CD4-positive, alpha-beta T cell (primary cell): ENCODE data around the gene HS6ST3. TPM values are rescaled to one million over a fixed set of nuclear protein-coding genes. Genes with fewer than 3 reads are reported as not detected.

ENCODE experiments used
- ATAC-seq: fragments of 200-7000 bp; cut with Tn5 transposase; one replicate; pipeline ENCODE4 v1.10.0; 2022; ENCODE audit warnings: mild to moderate bottlenecking; ENCODE audit not compliant: poor library complexity
- CTCF ChIA-PET: fragments of 350-600 bp; sonication (Branson Sonifier 250); formaldehyde crosslinking; loops from one replicate; lab custom pipeline; 2021; ENCODE audit warnings: antibody characterized with exemption, inconsistent platforms; lab: Charles Lee
- POLR2A ChIA-PET: fragments of 350-600 bp; sonication (Branson Sonifier 250); formaldehyde crosslinking; loops from one replicate; lab custom pipeline; 2021; ENCODE audit warnings: antibody characterized with exemption, inconsistent platforms; lab: Charles Lee
- DNase-seq, 14 experiments: peaks; one replicate each; pipeline ENCODE4 v3.0.0-alpha.2; 2013 to 2020; ENCODE audit warnings: mixed read lengths in 2 of 14
- H3K27ac ChIP-seq, 2 donors: one replicate each; pipeline versions ENCODE4 v1.5.1 to v1.7.0; 2013; ENCODE audit warnings: low read length in 2 of 2, low read depth in 1 of 2, mild to moderate bottlenecking in 1 of 2
- H3K27me3 ChIP-seq, 2 experiments: 1 replicate in 1 of 2; 2 replicates in 1 of 2; pipeline versions ENCODE4 v1.6.1 to v1.7.0; 2013; ENCODE audit warnings: low read length in 2 of 2, control low read depth in 1 of 2, mild to moderate bottlenecking in 1 of 2, moderate library complexity in 1 of 2; ENCODE audit not compliant: insufficient read depth in 2 of 2, control insufficient read depth in 1 of 2
- H3K36me3 ChIP-seq: one replicate; pipeline ENCODE4 v1.6.1; 2013; ENCODE audit warnings: low read length, control low read depth; ENCODE audit not compliant: insufficient read depth
- H3K4me1 ChIP-seq: one replicate; pipeline ENCODE4 v1.6.1; 2013; ENCODE audit warnings: low read length, control low read depth; ENCODE audit not compliant: insufficient read depth
- H3K4me3 ChIP-seq: one replicate; pipeline ENCODE4 v1.5.1; 2013; ENCODE audit warnings: mild to moderate bottlenecking, low read length, moderate library complexity
- H3K9me3 ChIP-seq, 2 experiments: 1 replicate in 1 of 2; 2 replicates in 1 of 2; pipeline versions ENCODE4 v1.6.1 to v1.7.0; 2013; ENCODE audit warnings: low read length in 2 of 2, mild to moderate bottlenecking in 2 of 2, control low read depth in 1 of 2, moderate library complexity in 1 of 2; ENCODE audit not compliant: control insufficient read depth in 1 of 2, insufficient read depth in 1 of 2
- H3K27ac Mint-ChIP-seq: one replicate; pipeline ENCODE4 v1.8.0; 2020; ENCODE audit warnings: mixed read lengths
- H3K27me3 Mint-ChIP-seq: one replicate; pipeline ENCODE4 v1.8.0; 2021; ENCODE audit warnings: mixed read lengths
- H3K36me3 Mint-ChIP-seq: one replicate; pipeline ENCODE4 v1.8.0; 2021; ENCODE audit warnings: low read depth, mixed read lengths
- H3K4me1 Mint-ChIP-seq: one replicate; pipeline ENCODE4 v1.8.0; 2021; ENCODE audit warnings: low read depth, mixed read lengths
- H3K4me3 Mint-ChIP-seq: one replicate; pipeline ENCODE4 v1.8.0; 2020; ENCODE audit warnings: mild to moderate bottlenecking, mixed read lengths
- H3K9me3 Mint-ChIP-seq: one replicate; pipeline ENCODE4 v1.8.0; 2020; ENCODE audit warnings: mixed read lengths
- CTCF ChIP-seq: fragments of 200-600 bp; IDR thresholded peaks from one replicate; pipeline ENCODE4 v1.8.0; 2022; ENCODE audit warnings: antibody characterized with exemption, mild to moderate bottlenecking
- intact Hi-C, 2 experiments: fragments of 100-400 bp; cut with DNase I in 1 of 2; cut with micrococcal nuclease in 1 of 2; formaldehyde crosslinking; loops; one replicate each; pipeline versions ENCODE4 v1.15.1 to v1.9.0; 2023 to 2025; cut with DNase I, micrococcal nuclease
- total RNA-seq, 174 experiments: library from RNA in 2 of 174; stranded (reverse) in 2 of 174; gene quantifications; one replicate each; pipeline ENCODE4 v1.2.3 and lab custom pipeline; 2021 to 2026

The HS6ST3 gene
- total RNA-seq, 2 experiments from 2014 or later: not detected

GRCh38 chr13:96835546-96835945 lies 745.6 kb downstream of the HS6ST3 start:
- Histone ChIP-seq H3K9me3 (peaks cover 0 to 6% of the 10 kb centered on the region in 2 experiments), H3K36me3 (no peaks in the 10 kb centered on the region), H3K4me1 (no peaks in the 10 kb centered on the region), H3K4me3 (no peak overlapping the region), H3K27me3 (no peaks in the 10 kb centered on the region), H3K27ac (no peak overlapping the region)
- Mint-ChIP-seq H3K9me3 (peaks cover 6% of the 10 kb centered on the region), H3K27ac (no peak overlapping the region), H3K36me3 (no peaks in the 10 kb centered on the region), H3K4me3 (no peak overlapping the region), H3K27me3 (no peaks in the 10 kb centered on the region), H3K4me1 (no peaks in the 10 kb centered on the region)
- ChIA-PET CTCF (no interaction called here), POLR2A (no interaction called here)
- ATAC-seq: no peak
- intact Hi-C loops: no loop called here
- no peak for DNase-seq
- TF ChIP-seq CTCF: no peak

- Mint-ChIP-seq H3K27ac (no peak overlapping the region), H3K4me1 (no peaks in the 10 kb centered on the region), H3K4me3 (no peak overlapping the region), H3K36me3 (no peaks in the 10 kb centered on the region), H3K27me3 (no peaks in the 10 kb centered on the region), H3K9me3 (peaks cover 6% of the 10 kb centered on the region)
- Histone ChIP-seq H3K4me3 (no peak overlapping the region), H3K27ac (no peak overlapping the region), H3K27me3 (no peaks in the 10 kb centered on the region), H3K36me3 (no peaks in the 10 kb centered on the region), H3K4me1 (no peaks in the 10 kb centered on the region), H3K9me3 (peaks cover 0 to 6% of the 10 kb centered on the region in 2 experiments)
- ATAC-seq (no peak), DNase-seq (no peak)
- intact Hi-C loops: no loop called here
- CTCF ChIA-PET: no interaction called here
- POLR2A ChIA-PET: no interaction called here
- no peak for TF ChIP-seq CTCF
These were observed 746.8 kb downstream of the HS6ST3 start for GRCh38 chr13:96836733-96837132.

- Mint-ChIP-seq H3K4me1 (no peaks in the 10 kb centered on the region), H3K27me3 (no peaks in the 10 kb centered on the region), H3K4me3 (no peak overlapping the region), H3K27ac (no peak overlapping the region), H3K36me3 (no peaks in the 10 kb centered on the region), H3K9me3 (peaks cover 3% of the 10 kb centered on the region)
- ATAC-seq (no peak), DNase-seq (no peak)
- H3K9me3 ChIP-seq: peaks cover 0 to 2% of the 10 kb centered on the region in 2 experiments
- no peaks in the 10 kb centered on the region for H3K4me1 ChIP-seq
- no peaks in the 10 kb centered on the region for H3K27me3 ChIP-seq
- H3K27ac ChIP-seq: no peak overlapping the region
- intact Hi-C loops: no loop called here
- no peak overlapping the region for H3K4me3 ChIP-seq
- no peak for TF ChIP-seq CTCF
- CTCF ChIA-PET: no interaction called here
- no peaks in the 10 kb centered on the region for H3K36me3 ChIP-seq
- POLR2A ChIA-PET: no interaction called here
These were observed 747.9 kb downstream of the HS6ST3 start for GRCh38 chr13:96837809-96838208.
